SU-DHL-6 (cell line): Measurements from ENCODE around the gene WWC1.

ENCODE experiments used
- H2AFZ ChIP-seq: fragments of 200-600 bp; sonication (generic); 2 replicates; pipeline ENCODE4 v1.6.1; 2014; ENCODE audit warnings: low read depth, mild to moderate bottlenecking, moderate library complexity, mixed read lengths, antibody characterized with exemption, low read length; ENCODE audit not compliant: severe bottlenecking
- H3F3A ChIP-seq: fragments of 200-600 bp; shearing (Covaris generic); 2 replicates; pipeline ENCODE4 v1.6.0; 2016; ENCODE audit warnings: antibody characterized with exemption, mild to moderate bottlenecking; ENCODE audit not compliant: insufficient read depth
- H3K27ac ChIP-seq: fragments of 200-600 bp; sonication (generic); 2 replicates; pipeline ENCODE4 v1.5.1; 2016; ENCODE audit warnings: low read depth, mild to moderate bottlenecking, low read length, moderate library complexity, mixed read lengths
- H3K27me3 ChIP-seq: fragments of 200-600 bp; sonication (generic), shearing (Covaris generic); 2 replicates; pipeline ENCODE4 v1.6.0; 2014; ENCODE audit warnings: mild to moderate bottlenecking, low read length
- H3K36me3 ChIP-seq: fragments of 200-600 bp; sonication (generic); 2 replicates; pipeline ENCODE4 v1.6.1; 2014; ENCODE audit warnings: mild to moderate bottlenecking, low read length, mixed read lengths
- H3K4me2 ChIP-seq: fragments of 300-600, 200-600 bp; shearing (Covaris generic), sonication (generic); 2 replicates; pipeline ENCODE4 v1.6.0; 2014; ENCODE audit warnings: low read length, low read depth, mild to moderate bottlenecking; ENCODE audit not compliant: poor library complexity, severe bottlenecking
- H3K4me3 ChIP-seq: fragments of 200-600 bp; sonication (generic); 2 replicates; pipeline ENCODE4 v1.5.1; 2014; ENCODE audit warnings: antibody characterized with exemption, low read length, mild to moderate bottlenecking, mixed read lengths; ENCODE audit not compliant: insufficient read depth, poor library complexity, severe bottlenecking
- H3K79me2 ChIP-seq: fragments of 200-600 bp; sonication (generic); 2 replicates; pipeline ENCODE4 v1.6.1; 2014; ENCODE audit warnings: mild to moderate bottlenecking, low read length, moderate library complexity; ENCODE audit not compliant: insufficient read depth
- H3K9ac ChIP-seq: fragments of 200-600 bp; sonication (generic); 2 replicates; pipeline ENCODE4 v1.7.0; 2014; ENCODE audit warnings: mild to moderate bottlenecking, low read length
- H3K9me2 ChIP-seq: fragments of 200-600 bp; sonication (generic); replicated peaks from 2 replicates; pipeline ENCODE4 v1.6.1; 2014; ENCODE audit warnings: low read length; ENCODE audit not compliant: insufficient read depth
- H3K9me3 ChIP-seq: fragments of 200-600 bp; sonication (generic); 2 replicates; pipeline ENCODE4 v1.6.1; 2014; ENCODE audit warnings: low read length, mixed read lengths; ENCODE audit not compliant: insufficient read depth
- H4K20me1 ChIP-seq: fragments of 200-600 bp; sonication (generic); 2 replicates; pipeline ENCODE4 v1.6.1; 2014; ENCODE audit warnings: low read depth, mild to moderate bottlenecking, antibody characterized with exemption, low read length, moderate library complexity, mixed read lengths
- CTCF ChIP-seq: fragments of 200-600 bp; sonication (generic); IDR thresholded peaks from one replicate; pipeline ENCODE4 v1.5.1; 2017; ENCODE audit warnings: antibody characterized with exemption, mild to moderate bottlenecking, low read length, moderate library complexity; ENCODE audit not compliant: insufficient read depth, poor library complexity, severe bottlenecking
- EZH2phosphoT487 ChIP-seq: fragments of 200-600 bp; sonication (generic), shearing (Covaris generic); conservative IDR thresholded peaks from 2 replicates; pipeline ENCODE4 v1.6.1; 2018; ENCODE audit warnings: mild to moderate bottlenecking, antibody characterized with exemption, low read length, moderate library complexity, mixed read lengths

Gene WWC1

DNA sequence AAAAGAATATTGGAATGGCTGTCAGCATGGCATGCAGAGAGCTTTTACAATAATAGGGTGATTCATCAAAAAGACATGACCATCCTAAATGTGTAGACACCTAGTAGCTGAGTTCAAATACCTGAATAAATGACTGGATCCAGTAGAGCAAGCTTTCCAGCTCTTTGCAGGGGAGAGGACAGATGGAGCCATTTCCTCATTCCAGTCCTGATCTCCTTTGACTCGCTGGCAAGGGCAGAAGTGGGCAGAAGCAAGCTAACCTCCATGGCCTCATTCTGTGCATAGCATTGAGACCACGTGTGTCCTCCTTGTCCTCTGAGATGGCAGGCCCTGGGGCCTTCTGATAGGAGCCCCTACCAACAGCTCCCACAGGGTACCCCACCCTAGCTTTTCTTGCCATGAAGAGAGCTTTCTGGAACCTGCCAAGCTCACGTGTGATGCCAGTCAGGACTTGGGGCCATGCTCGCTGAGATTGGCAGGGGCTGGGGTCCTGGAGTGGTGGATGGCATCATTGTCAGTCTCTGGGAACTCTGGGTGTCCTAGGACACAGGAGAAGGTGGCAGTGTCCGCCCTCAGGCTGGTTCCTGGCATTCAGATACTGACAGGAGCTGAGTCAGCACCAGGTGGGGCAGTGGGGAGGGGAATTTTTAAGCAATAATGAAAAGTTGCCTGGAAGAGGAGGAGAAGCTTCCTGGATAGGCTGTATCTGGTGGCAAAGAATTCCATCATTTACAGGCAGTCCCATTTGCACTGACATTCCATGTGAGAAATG is 33.6 kb downstream of the WWC1 start:
- no peaks in the 10 kb centered on the region for H4K20me1 ChIP-seq
- no peak overlapping the region for H3K4me3 ChIP-seq
- no peaks in the 10 kb centered on the region for H3F3A ChIP-seq
- H3K9ac ChIP-seq, result no peak overlapping the region
- TF ChIP-seq EZH2phosphoT487 (no peak), CTCF (no peak)
- H3K9me2 ChIP-seq, result no peaks in the 10 kb centered on the region
- no peak overlapping the region for H3K4me2 ChIP-seq
- H3K27me3 ChIP-seq, result no peaks in the 10 kb centered on the region
- no peaks in the 10 kb centered on the region for H3K79me2 ChIP-seq
- no peak overlapping the region for H2AFZ ChIP-seq
- H3K9me3 ChIP-seq, result no peaks in the 10 kb centered on the region
- H3K36me3 ChIP-seq, result no peaks in the 10 kb centered on the region
- no peak overlapping the region for H3K27ac ChIP-seq

GRCh38 chr5:168327019-168327421 is 35.6 kb downstream of the WWC1 start:
- no peaks in the 10 kb centered on the region for H3K79me2 ChIP-seq

DNA sequence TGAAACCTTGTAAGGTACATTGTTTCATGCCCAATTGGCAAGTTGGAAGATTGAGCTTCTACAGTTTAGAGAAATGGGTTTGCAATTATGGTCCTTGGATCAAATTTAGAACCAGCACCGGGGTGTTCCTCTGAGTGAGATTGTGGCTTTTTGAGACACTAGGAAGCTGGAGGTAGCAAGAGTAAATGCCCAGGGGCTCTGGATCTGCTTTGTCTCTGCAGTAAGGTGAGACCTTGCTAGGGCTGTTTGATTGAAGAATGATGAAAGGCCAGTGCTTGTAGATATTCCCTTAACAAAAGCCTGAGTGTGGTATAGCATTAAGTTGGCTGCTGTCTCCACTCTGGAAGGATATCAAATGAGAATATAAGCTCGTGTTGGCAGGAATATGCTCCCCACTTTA is 36.0 kb downstream of the WWC1 start:
- Histone ChIP-seq H3F3A (no peaks in the 10 kb centered on the region), H3K4me2 (no peak overlapping the region)
- no peak for TF ChIP-seq CTCF
- no peak for TF ChIP-seq EZH2phosphoT487

More at GRCh38 chr5:168327019-168327421, 35.6 kb downstream of the WWC1 start:
- Histone ChIP-seq H4K20me1 (no peaks in the 10 kb centered on the region), H3K9me2 (no peaks in the 10 kb centered on the region), H3K27ac (no peak overlapping the region), H3K9me3 (no peaks in the 10 kb centered on the region), H3K9ac (no peak overlapping the region), H2AFZ (no peak overlapping the region), H3K4me3 (no peak overlapping the region), H3K4me2 (no peak overlapping the region), H3F3A (no peaks in the 10 kb centered on the region), H3K36me3 (no peaks in the 10 kb centered on the region), H3K27me3 (no peaks in the 10 kb centered on the region)
- TF ChIP-seq CTCF (no peak), EZH2phosphoT487 (no peak)

More for the DNA sequence above, 36.0 kb downstream of the WWC1 start:
- Histone ChIP-seq H3K9me3 (no peaks in the 10 kb centered on the region), H3K4me3 (no peak overlapping the region), H3K9me2 (no peaks in the 10 kb centered on the region), H4K20me1 (no peaks in the 10 kb centered on the region), H2AFZ (no peak overlapping the region), H3K9ac (no peak overlapping the region), H3K27me3 (no peaks in the 10 kb centered on the region), H3K79me2 (no peaks in the 10 kb centered on the region), H3K36me3 (no peaks in the 10 kb centered on the region), H3K27ac (no peak overlapping the region)
